Midbrain (tissue), 1 donor: ENCODE data around the gene LIAS.
"Not testable (repeated sequence)": the region's sequence is repeated elsewhere in the genome, so short reads cannot be mapped to it uniquely, and the experiment has no call there.

Source experiments
- DNase-seq: peaks from one replicate; lab custom pipeline; 2025; lab: John Stamatoyannopoulos, UW

LIAS gene

DNA sequence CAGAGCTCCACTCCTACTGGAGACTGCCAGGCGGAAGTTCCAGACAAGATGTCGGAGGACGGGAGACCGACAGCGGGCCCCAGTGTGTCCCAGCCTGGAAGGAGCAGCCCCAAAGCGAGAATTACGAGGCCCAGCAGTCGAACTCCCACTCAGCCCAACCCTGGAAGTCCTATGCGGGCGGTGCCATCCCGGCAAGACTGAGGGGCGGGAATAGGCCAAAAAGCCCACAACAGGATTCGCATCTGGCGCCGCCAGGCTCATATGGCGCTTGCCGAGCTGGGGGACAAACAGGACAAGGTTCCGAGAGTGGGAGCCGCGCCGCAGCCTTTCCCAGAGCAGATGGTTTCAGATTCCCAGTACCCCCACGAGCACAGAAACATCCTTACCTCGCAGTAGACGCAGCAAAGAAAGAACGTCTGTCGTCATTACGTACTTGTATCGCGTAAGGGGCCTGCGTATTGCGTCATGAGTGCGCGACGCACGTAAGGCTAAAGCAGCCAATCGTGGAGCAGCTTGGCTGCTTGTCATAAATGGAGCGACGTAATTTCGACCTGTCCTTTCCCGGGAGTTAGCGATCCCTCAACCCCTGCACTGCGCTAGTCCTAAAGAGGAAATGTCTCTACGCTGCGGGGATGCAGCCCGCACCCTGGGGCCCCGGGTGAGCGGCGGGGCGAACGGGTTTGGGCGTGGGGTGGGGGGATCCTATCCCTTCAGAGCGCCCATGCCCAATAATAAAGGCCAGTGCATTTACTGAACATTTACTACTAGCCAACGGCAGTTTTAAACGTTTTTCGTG, at the start of gene LIAS, which contains the start of gene RPL9:
Gene LIAS, plus strand, starts transcription at position 552 of the 796 bp plus-strand sequence. Its CDS starts 62 bp downstream, at position 614.
Gene RPL9, minus strand, starts transcription at position 418 of the 796 bp plus-strand sequence. CDS start 483 bp downstream, outside the sequence.
- DNase-seq, result peak; percentile 95

DNA sequence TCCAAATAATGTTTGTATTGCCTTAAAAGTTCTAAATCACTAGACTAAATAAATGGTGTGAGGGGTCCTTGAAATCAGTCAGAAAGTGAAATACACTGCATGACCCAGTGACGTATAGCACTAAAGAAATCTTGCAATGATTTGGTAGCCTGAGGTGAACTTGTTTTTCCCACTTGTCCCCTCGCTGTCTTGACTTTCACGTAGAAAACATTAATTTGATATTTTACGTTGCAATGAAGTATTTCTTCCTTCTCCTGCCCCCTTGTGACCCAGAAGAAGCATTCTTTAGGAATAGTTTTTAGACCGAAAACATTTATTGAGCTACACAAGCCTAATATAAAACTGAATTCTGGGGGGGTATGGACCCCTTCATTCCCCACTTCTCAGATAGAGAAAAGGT, 48.4 kb upstream of the LIAS start:
- peak; percentile 1 for DNase-seq

DNA sequence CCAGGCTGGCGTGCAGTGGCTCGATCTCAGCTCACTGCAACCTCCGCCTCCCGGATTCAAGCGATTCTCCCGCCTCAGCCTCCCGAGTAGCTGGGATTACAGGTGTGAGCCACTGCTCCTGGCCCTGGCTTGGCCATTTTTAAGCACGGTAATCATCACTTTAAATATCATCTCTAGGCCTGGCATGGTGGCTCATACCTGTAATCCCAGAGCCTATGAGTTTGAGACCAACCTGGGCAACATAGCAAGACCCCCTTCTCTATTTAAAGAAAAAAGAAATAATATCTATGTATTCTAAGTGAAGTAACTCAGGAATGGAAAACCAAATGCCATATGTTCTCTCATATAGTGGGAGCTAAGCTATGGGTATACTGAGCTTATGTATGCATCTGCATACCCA, 47.3 kb upstream of the LIAS start:
- not testable (repeated sequence) for DNase-seq

DNA sequence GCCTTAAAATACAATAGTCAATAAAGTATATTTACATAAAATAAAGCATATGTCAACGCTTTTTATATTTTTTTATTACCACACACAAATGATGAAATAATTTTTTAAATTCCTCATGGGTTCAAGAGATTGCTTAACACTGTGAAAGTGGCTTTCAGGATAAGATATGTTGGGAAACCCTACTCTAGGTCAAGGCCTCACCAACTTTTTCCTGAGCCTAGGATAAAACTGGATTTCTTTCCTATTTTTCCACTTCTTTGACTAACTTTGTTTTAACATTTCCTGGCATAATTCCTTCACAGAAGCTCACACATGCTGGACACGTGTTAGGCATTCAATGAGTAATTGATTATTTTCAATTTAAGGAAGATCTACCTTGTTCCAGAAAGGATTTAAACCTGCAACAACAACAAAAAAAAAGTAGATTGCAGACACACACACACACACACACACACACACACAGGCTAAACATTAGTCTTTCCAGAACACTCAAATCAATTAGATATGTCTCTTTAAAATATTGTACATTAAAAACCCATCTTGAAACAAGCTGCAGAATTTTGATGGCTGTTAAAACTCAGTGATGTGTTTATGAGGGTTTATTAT, 43.1 kb upstream of the LIAS start:
- no peak for DNase-seq

DNA sequence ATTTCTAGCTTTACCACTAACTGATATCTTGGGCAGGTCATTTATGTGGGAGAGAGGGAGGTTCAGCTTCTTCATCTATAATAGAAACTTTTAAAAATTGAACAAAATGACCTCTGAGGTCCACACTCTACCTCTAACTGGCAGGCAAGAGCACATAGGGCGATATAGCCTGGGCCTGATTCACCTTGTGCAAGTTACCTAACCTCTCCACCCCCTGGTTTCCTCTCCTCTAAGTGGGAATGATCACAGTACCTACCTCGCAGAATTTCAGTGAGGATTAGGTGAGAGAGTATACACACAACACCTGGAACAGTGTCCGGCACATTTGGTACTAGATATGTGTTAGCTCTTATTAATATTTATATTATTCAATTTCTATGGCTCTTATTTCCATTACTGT, 36.6 kb upstream of the LIAS start:
- no peak for DNase-seq

DNA sequence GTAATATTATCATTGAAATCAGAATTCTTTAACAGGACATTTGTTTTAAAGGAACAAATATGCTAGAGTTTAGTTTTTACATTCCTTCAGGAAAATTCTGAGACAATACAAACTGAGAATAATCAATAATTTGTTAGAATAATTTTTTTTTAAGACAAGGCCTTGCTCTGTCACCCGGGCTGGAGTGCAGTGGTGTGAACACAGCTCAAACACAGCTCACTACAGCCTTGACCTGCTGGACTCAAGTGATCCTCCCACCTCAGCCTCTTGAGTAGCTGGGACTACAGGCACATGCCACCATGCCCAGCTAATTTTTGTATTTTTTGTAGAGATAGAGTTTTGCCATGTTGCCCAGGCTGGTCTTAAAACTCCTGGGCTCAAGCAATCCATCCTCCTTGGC, 33.6 kb upstream of the LIAS start:
- DNase-seq, result not testable (repeated sequence)

DNA sequence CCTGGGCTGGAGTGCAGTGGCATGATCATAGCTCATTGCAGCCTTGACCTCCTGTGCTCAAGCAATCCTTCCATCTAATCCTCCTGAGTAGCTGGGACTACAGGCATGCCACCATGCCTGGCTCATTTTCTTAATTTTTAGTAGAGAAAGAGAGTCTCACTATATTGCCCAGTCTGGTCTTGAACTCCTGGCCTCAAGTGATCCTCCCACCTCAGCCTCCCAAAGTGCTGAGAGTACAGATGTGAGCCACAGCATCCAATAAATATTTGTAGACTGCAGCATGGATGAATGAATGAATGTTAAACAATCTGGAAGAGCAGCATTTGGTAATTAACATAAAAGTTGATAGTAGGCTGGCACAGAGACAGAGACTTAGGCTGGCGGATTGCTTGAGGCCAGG, 32.1 kb upstream of the LIAS start:
- no peak for DNase-seq

DNA sequence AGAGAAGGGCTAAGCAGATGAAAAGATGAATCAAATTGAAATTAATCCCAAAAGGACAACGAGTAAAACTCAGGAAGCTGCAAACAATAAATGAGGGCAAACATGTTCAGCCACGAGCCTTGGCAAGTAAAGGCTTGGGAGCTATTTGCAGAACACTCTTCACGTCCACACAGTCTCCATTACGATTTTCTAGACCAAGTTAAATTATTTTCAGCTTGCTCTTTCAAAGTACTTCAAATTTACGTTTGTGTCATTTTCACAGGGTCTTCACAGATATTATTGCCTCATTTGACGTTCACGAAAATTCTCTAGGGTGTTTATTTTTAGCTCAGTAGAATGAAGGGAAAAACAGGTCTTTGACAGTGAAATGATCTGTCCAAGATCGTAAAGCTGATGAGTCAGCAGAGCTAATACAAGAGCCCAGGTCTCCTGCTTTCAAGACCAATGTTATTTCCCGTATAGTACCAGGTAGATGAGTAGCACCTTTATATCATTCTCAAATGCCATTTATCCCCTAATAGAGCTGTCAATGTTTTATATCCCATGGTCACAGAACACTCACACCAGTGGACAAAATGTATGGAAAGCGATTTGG, 31.2 kb upstream of the LIAS start:
- DNase-seq, result no peak

- DNase-seq, result no peak
Measured at GRCh38 chr4:39429476-39430334, 29.2 kb upstream of the LIAS start.

DNA sequence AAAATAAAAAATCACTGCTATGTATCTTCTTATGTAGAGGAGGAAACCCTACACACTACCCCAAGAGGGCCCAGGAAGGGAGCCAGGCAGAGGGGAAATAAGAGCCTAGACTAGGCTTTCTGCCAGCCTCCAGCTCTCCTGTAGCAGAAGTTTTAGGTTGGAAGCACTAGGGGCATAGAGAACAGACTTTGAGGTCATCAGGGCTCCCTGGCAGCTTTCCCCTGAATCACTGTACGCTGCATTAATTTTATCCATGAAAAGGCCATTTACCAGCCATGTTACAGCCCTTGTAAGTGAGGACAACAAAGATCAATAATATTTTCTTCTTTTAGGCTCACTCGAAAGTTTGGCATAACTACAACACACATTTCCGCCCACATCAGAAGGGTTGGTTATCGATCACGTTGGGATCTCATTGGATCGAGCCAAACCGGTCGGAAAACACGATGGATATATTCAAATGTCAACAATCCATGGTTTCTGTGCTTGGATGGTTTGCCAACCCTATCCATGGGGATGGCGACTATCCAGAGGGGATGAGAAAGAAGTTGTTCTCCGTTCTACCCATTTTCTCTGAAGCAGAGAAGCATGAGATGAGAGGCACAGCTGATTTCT, 24.9 kb upstream of the LIAS start:
- DNase-seq, result no peak

DNA sequence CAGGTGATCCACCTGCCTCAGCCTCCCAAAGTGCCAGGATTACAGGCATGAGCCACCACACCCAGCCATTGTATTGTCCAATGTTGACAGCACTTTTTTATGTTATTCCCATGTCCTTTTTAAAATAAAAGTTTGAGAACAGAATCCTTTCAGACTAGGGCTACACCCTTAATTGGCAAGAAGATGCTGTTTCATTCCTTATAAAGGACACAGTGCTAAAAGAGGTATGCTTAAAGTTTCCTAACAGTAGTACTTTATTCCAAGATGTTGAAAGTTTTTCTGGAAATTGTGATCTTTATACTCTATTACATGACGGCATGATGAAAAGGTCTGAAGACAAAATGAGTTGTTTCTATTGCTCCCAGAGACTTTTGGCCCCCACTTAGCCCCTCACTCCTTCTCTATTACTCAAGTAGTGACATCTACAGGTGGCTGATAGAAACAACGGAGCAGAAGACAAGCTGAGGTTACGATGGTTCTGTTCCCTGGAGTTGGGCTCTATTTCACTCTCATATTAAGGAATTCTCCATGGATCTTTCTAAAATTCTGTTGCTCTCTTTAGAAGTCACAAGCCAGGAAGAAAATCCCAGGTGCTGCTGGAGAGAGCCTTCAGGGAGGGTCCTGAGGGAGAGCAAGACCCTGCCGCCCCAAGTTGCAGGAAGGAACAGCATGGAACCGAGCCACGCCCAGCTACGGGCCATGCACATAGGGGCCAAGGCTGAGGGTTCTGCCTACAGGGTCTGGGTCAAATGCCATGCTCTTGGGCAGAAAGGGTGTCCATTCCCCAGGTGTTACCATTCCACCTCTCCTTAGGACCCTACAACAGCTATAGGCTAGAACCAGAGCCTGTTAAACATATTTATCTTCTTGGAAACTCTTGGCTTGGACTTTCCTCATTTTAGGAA, 22.9 kb upstream of the LIAS start:
- DNase-seq, result no peak

DNA sequence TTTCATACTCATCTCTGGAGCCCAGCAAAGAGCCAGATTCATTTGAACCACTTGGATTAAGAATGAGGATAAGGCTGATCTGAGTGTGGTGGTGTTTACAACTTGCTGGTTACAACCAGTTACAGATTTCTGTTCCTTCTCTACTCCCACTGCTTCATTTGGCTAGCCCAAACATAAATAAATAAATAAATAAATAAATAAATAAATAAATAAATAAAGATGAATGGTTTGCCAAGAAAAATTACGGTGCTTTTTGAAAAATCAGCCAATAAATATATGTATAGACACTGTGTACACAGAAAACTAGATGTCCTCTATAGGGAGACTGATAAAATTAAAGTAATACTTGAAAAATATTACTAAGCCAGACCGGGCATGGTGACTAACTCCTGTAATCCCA, 17.3 kb upstream of the LIAS start:
- DNase-seq, result no peak

DNA sequence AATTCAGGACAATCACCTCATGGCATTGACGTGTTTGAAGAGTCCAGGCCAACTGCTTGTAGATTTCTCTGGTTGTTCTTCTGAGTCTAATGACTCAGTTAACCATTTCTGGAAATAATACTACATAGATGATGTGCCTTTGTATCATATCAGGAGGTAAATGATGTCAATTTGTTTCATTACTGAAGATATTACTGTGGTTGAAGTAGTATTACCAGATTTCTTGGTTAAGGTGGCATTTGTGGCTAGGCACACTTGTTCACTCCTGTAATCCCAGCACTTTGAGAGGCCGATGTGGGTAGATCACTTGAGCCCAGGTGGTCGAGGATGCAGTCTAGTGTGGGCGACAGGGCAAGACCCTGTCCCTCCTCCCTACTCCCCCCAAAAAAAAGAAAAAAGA, 15.9 kb upstream of the LIAS start:
- DNase-seq, result no peak

- DNase-seq, result no peak
Measured at GRCh38 chr4:39446483-39446841, 12.4 kb upstream of the LIAS start.

GRCh38 chr4:39446842-39447573, 11.8 kb upstream of the LIAS start:
- no peak for DNase-seq

DNA sequence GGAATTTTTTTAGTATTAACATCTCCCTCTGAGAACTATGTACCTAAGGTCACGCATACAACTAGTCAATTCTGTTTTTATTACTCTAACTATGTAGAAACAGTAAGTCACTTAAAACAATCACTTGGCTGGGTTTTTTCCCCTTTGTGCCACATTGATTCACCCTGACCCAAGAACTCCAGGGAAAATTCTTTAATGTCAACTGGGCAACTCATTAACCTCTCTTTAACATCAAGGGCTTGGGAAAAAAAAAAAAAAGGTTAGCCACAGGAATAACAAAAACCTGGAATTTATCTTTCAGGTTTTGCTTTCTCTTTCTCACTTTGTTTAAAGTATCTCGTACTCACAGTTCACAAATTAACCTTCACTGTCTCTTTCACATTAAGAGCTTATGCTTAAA, 8.2 kb upstream of the LIAS start:
- no peak for DNase-seq

- DNase-seq, result no peak
Measured at GRCh38 chr4:39451423-39452023, 7.3 kb upstream of the LIAS start.

GRCh38 chr4:39452153-39452859, 6.5 kb upstream of the LIAS start:
- no peak for DNase-seq
